PC-9 (cell line): Measurements from ENCODE around the gene POLD1.

Source experiments
- EZH2 ChIP-seq: fragments of 200-600 bp; sonication (generic); IDR thresholded peaks from 2 replicates; pipeline ENCODE4 v1.8.0; 2017; ENCODE audit warnings: antibody characterized with exemption, low read depth
- TF ChIP-seq, protein P1 (sequence below): fragments of 200-600 bp; sonication (generic); conservative IDR thresholded peaks from 2 replicates; pipeline ENCODE4 v1.6.1; 2017; ENCODE audit warnings: mixed run types, antibody characterized with exemption, mild to moderate bottlenecking, moderate library complexity

DNA sequence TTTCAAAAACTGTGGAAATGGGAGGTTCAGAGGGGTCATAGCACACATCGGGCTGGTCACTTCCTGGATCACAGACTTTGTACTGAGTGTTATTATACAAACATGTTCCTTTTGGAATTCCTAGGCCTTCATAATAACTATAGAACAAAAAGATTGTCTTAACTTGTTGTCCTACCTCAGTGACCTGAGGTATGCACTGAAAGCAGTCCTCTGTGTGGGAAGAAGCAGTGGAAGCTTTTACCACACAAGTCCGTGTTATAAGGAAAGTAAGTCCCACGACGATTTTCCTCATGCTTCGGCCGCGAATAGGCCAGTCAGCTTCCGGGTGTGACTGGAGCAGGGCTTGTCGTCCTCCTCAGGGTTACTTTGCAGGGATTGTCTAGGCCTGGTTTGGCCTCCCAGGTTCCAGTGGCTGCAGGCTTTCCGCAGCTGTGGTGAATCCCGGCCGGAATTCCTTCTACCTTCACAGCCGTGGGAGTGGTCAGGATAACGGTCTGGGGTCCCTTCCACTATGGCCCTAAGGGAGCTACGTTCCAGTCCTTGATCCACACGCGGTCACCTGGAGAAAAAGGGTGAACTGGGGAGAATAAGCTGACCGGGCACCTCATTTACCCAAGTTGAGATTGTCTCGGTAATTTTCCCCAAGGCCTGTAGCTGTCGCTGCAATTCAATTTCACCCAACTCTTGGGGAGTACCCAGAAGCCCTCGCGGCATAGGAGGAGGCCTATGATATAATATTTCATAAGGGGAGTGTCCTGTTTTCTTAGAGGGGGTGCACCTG is 34.7 kb upstream of the POLD1 start:
- TF ChIP-seq, protein P1, sequence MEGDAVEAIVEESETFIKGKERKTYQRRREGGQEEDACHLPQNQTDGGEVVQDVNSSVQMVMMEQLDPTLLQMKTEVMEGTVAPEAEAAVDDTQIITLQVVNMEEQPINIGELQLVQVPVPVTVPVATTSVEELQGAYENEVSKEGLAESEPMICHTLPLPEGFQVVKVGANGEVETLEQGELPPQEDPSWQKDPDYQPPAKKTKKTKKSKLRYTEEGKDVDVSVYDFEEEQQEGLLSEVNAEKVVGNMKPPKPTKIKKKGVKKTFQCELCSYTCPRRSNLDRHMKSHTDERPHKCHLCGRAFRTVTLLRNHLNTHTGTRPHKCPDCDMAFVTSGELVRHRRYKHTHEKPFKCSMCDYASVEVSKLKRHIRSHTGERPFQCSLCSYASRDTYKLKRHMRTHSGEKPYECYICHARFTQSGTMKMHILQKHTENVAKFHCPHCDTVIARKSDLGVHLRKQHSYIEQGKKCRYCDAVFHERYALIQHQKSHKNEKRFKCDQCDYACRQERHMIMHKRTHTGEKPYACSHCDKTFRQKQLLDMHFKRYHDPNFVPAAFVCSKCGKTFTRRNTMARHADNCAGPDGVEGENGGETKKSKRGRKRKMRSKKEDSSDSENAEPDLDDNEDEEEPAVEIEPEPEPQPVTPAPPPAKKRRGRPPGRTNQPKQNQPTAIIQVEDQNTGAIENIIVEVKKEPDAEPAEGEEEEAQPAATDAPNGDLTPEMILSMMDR = no peak
- no peak for TF ChIP-seq EZH2
